IPS DF 4.7 (cell line): ENCODE data around the gene BBS5.
"Not testable (repeated sequence)": the region's sequence is repeated elsewhere in the genome, so short reads cannot be mapped to it uniquely, and the experiment has no call there.

Experiments
- DNase-seq: peaks from one replicate; pipeline ENCODE4 v3.0.0-alpha.2; 2013; ENCODE audit warnings: low spot score; ENCODE audit errors: extremely low read depth

BBS5 gene

DNA sequence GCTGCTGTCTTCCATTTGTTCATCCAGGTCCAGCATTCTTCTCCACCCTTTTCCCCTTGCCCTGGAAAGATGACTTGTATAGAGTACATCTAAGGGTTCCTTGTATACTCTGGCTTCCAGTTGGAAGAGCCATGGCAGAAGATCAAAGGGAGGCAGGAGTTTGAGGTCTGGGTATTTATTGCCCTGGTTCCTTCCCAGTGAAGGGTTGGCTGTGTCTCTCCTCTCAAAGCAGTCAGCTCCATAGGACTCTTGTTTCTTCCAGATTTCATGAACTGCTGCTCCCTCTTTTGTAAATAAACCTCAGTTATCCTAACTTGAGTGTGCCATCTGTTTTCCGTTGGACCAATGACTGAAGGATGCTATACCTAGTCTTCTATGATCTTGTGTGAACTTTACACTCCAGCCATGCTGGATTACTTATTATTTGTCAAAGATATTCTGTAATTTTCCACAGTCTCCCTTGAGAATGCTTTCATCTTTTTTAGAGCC lies 6.4 kb downstream of the BBS5 start:
- no peak for DNase-seq

GRCh38 chr2:169486487-169486886 lies 7.2 kb downstream of the BBS5 start:
- no peak for DNase-seq

DNA sequence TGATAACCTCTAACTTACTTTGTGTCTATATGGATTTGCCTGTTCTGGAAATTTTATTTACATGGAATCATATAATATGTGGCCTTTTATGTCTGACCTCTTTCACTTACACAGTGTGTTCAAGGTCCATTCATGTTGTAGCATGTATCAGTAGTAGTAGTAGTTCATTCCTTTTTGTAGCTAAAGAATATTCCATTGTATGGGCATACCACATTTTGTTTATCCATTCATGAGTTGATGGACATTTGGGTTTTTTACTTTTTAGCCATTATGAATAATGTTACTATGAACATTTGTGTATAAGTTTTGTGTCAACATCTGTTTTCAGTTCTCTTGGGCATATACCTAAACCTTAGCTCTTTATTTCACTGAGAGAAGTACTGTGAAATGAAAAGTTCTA lies 11.5 kb downstream of the BBS5 start:
- no peak for DNase-seq

DNA sequence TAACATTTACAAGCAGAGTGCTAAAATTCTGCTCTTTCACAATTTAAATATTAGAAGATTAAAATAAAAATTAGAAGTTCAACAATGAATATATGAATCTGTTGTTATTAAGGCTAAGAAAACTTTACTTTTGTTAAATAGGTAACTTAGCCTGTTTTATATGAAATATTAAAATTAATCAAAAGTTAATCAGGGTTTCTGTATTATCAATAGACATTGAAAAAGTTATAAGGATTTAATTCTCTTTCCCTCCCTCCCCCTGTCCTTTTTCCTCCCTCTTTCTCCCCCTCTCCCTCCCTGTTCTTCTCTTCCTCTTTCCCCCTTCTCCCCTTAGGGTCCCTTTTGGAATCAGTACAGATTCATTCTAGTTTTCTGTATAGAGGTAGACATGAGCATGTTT lies 12.1 kb downstream of the BBS5 start:
- DNase-seq: no peak

DNA sequence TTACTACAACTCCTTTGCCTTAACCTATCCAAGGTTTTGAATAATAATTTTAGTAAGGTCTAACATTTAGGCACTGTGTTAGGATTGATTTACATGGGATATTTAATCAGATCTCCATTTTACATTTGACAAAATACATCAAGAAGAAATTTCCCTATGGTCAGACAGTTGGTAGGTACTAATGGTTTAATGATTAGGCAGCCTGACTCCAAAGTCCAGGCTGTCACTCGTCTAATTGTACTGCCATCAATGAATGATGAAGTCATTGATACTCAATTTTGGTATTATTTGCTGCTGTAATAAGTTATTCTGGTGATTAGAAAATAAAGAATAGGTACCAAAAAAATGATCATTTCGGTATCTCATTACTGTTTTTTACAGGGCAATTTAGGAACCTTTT lies 14.1 kb downstream of the BBS5 start:
- DNase-seq: no peak

- no peak for DNase-seq
Measured at GRCh38 chr2:169495310-169495928, 16.1 kb downstream of the BBS5 start.

DNA sequence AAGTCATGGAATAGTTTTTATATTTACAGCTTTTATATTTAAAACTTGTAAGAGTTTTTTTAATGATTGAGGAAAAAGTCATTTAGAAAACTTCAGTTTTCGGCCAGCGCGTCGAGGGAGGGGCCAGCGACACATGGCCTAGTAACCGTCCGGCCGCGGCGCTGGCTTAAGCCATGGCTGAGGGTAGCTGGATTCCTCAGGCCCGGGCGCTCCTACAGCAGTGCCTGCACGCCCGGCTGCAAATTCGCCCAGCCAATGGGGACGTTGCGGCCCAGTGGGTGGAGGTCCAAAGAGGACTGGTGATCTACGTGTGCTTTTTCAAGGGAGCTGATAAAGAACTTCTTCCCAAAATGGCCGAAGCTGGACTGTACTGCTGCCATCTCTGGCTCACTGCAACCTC lies 25.4 kb downstream of the BBS5 start:
- no peak for DNase-seq

DNA sequence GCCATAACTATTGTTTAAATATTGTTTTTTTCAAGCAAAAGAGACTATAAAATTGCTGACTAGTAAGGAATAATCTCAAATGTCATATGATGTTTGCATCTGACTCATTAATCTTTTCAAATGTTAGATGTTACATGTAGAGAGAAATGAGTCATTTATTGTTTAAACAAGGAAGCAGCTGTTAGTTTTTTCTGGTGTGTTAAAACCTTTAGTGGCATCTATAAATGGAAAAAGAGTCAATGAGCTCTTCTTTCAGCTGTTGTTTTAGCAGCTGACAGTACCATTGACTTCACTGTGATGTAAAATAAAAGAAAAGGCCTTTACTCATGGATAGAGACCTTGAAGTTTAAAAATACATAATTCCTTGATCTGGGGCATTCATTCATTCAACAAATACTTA lies 28.4 kb downstream of the BBS5 start:
- DNase-seq: no peak

GRCh38 chr2:169509298-169509885 lies 30.1 kb downstream of the BBS5 start, which contains the start of gene KLHL41:
KLHL41 (plus strand) TSS chr2:169509702; CDS start chr2:169509779, 77 bp downstream.
- DNase-seq: no peak

- no peak for DNase-seq
Measured at GRCh38 chr2:169509955-169510354, 30.7 kb downstream of the BBS5 start.

- no peak for DNase-seq
Measured at GRCh38 chr2:169510496-169510895, 31.2 kb downstream of the BBS5 start.

- DNase-seq: no peak
Measured at GRCh38 chr2:169511818-169512217, 32.5 kb downstream of the BBS5 start.

- DNase-seq: no peak
Measured at GRCh38 chr2:169512525-169512924, 33.2 kb downstream of the BBS5 start.

DNA sequence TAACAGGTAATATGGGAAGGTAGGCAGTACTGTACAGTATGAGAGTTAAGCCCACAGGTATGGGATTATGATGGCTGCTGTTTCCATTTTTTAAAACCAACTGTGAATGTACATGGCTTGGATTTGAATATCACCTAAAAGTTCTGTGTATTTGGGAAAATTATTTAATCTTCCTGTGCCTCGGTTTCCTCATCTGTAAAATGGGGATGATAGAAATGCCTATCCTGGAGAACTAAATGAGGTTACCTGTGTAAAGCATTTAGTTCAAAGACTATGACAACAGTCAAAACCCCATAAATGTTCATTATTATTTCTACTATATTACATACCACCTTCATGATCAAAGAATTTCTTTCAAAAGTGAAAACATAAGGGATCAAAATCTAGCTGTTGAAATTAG lies 33.8 kb downstream of the BBS5 start:
- no peak for DNase-seq

DNA sequence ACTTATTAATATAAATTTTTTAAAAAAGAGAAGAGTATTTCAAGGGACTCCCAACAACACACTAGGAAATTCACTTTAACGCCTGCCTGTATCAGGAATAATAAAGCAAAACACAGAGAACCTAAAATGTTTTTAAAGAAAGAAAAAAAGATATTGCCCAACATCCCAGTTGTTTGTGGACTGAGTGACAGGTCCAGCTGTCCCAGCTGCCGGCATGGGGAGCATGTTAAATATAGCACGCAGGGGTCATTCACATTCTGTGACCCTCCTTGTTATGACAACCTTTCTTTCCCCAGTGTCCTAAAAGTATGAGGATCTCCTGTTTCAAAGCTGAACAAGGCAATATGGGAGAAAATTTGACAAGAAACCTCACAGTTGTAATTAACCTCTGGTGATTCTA lies 34.6 kb downstream of the BBS5 start:
- no peak for DNase-seq

- DNase-seq: not testable (repeated sequence)
Measured at GRCh38 chr2:169514758-169515157, 35.5 kb downstream of the BBS5 start.

- DNase-seq: not testable (repeated sequence)
Measured at GRCh38 chr2:169516488-169516995, 37.2 kb downstream of the BBS5 start.

- no peak for DNase-seq
Measured at GRCh38 chr2:169520896-169521295, 41.6 kb downstream of the BBS5 start.

GRCh38 chr2:169523681-169524080 lies 44.4 kb downstream of the BBS5 start:
- no peak for DNase-seq

- DNase-seq: no peak
Measured at GRCh38 chr2:169525434-169525833, 46.1 kb downstream of the BBS5 start.

- DNase-seq: no peak
Measured at GRCh38 chr2:169526451-169526850, 47.2 kb downstream of the BBS5 start.

DNA sequence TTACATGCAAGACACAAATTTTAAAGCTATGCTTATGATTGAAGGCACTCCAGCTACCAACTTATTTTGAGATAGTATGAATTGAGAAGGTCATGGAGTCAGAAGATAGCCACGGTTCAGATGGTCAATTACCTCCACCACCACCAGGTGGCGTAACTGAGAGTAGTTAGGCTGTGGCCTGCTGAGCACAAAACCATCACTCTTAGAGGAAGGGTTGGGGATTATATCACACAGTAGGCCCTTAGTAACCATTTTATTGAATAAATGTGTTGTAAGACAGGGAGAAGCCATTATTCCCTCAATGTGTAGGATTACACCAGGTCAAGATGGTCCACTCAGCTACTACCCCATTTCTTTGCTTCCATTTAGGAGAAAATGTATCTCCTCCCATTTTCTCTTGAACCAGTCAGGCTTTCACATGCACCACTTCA lies 49.0 kb downstream of the BBS5 start:
- DNase-seq: peak; percentile 69

DNA sequence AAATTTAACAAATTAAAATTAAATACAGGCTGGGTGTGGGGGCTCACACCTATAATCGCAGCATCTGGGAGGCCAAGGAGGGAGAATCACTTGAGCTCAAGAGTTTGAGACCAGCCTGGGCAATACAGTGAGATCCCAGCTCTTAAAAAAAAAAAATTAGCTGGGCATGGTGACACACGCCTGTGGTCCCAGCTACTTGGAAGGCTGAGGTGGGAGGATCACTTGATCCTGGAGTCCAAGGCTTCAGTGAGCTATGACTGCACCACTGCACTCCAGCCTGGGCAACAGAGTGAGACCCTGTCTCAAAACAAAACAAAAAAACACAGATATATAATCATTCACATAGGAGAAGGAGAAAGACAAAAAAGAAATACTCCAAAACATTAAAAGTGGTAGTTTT lies 60.2 kb downstream of the BBS5 start:
- not testable (repeated sequence) for DNase-seq
